ENCODE data around the gene SARDH. TPM values are rescaled to one million over a fixed set of nuclear protein-coding genes. Genes with fewer than 3 reads are reported as not detected.
A peak's percentile ranks its signal among the peaks of the same experiment; 100 is the strongest.
"Not testable (repeated sequence)": the region's sequence is repeated elsewhere in the genome, so short reads cannot be mapped to it uniquely, and the experiment has no call there.

Gene SARDH
- total RNA-seq, 1 donor from 2014 or later = 1.1 TPM

- Mint-ChIP-seq H3K36me3 (ENCODE audit: low read depth) (no peaks in the 10 kb centered on the region), H3K4me1 (ENCODE audit: low read depth) (no peaks in the 10 kb centered on the region), H3K27ac (no peak overlapping the region), H3K27me3 (ENCODE audit: low read depth) (no peaks in the 10 kb centered on the region), H3K4me3 (ENCODE audit: low read depth) (no peak overlapping the region), H3K9me3 (peaks cover 7% of the 10 kb centered on the region)
- intact Hi-C loops (cut with micrococcal nuclease) = no loop called here
- no peak for DNase-seq (ENCODE audit: low spot score)
Measured at GRCh38 chr9:133631111-133631510, 107.0 kb downstream of the SARDH start.

GRCh38 chr9:133629221-133630110 is 108.7 kb downstream of the SARDH start:
- no peaks in the 10 kb centered on the region for H3K27me3 Mint-ChIP-seq (ENCODE audit: low read depth)
- H3K27ac Mint-ChIP-seq = no peak overlapping the region
- intact Hi-C loops (cut with micrococcal nuclease) = no loop called here
- no peak for DNase-seq (ENCODE audit: low spot score)
- no peak overlapping the region for H3K4me3 Mint-ChIP-seq (ENCODE audit: low read depth)
- peaks cover 15% of the 10 kb centered on the region for H3K9me3 Mint-ChIP-seq
- H3K36me3 Mint-ChIP-seq (ENCODE audit: low read depth) = no peaks in the 10 kb centered on the region
- no peaks in the 10 kb centered on the region for H3K4me1 Mint-ChIP-seq (ENCODE audit: low read depth)

- H3K27me3 Mint-ChIP-seq (ENCODE audit: low read depth) = no peaks in the 10 kb centered on the region
- DNase-seq (ENCODE audit: low spot score) = no peak
- intact Hi-C loops (cut with micrococcal nuclease) = no loop called here
- H3K9me3 Mint-ChIP-seq = peaks cover 15% of the 10 kb centered on the region
- no peaks in the 10 kb centered on the region for H3K36me3 Mint-ChIP-seq (ENCODE audit: low read depth)
- no peak overlapping the region for H3K27ac Mint-ChIP-seq
- H3K4me1 Mint-ChIP-seq (ENCODE audit: low read depth) = no peaks in the 10 kb centered on the region
- no peak overlapping the region for H3K4me3 Mint-ChIP-seq (ENCODE audit: low read depth)
Measured at GRCh38 chr9:133628766-133629165, 109.4 kb downstream of the SARDH start.

- Mint-ChIP-seq H3K27ac (no peak overlapping the region), H3K36me3 (ENCODE audit: low read depth) (no peaks in the 10 kb centered on the region), H3K4me1 (ENCODE audit: low read depth) (peaks cover 2% of the 10 kb centered on the region), H3K4me3 (ENCODE audit: low read depth) (no peak overlapping the region), H3K27me3 (ENCODE audit: low read depth) (no peaks in the 10 kb centered on the region), H3K9me3 (peaks cover 15% of the 10 kb centered on the region)
- DNase-seq (ENCODE audit: low spot score) = no peak
- intact Hi-C loops (cut with micrococcal nuclease) = no loop called here
Measured at GRCh38 chr9:133627341-133627740, 110.8 kb downstream of the SARDH start.

DNA sequence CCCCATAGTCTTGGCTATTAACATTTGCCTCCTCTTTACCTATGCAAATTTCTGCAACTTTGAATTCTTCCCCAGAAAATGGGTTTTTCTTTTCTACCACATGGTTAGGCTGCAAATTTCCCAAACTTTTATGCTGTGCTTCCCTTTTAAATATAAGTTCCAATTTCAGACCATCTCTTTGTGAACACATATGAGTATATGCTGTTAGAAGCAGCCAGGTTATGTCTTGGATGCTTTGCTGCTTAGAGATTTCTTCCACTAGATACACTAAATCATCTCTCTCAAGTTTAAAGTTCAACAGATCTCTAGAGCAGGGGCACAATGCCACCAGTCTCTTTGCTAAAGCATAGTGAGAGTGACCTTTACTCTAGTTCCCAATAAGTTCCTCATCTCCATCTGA is 112.1 kb downstream of the SARDH start:
- H3K27me3 Mint-ChIP-seq (ENCODE audit: low read depth); H3K27ac Mint-ChIP-seq; DNase-seq (ENCODE audit: low spot score); intact Hi-C loops (cut with micrococcal nuclease); H3K4me3 Mint-ChIP-seq (ENCODE audit: low read depth); H3K36me3 Mint-ChIP-seq (ENCODE audit: low read depth): not testable (repeated sequence)
- Mint-ChIP-seq H3K9me3 (peaks cover 15% of the 10 kb centered on the region), H3K4me1 (ENCODE audit: low read depth) (peaks cover 14% of the 10 kb centered on the region)

GRCh38 chr9:133622555-133622954 is 115.6 kb downstream of the SARDH start:
- Mint-ChIP-seq H3K4me1 (ENCODE audit: low read depth) (peaks cover 27% of the 10 kb centered on the region), H3K36me3 (ENCODE audit: low read depth) (no peaks in the 10 kb centered on the region), H3K9me3 (peaks cover 15% of the 10 kb centered on the region), H3K4me3 (ENCODE audit: low read depth) (no peak overlapping the region), H3K27me3 (ENCODE audit: low read depth) (peaks cover 14% of the 10 kb centered on the region), H3K27ac (no peak overlapping the region)
- DNase-seq (ENCODE audit: low spot score) = no peak
- intact Hi-C loops (cut with micrococcal nuclease) = no loop called here

DNA sequence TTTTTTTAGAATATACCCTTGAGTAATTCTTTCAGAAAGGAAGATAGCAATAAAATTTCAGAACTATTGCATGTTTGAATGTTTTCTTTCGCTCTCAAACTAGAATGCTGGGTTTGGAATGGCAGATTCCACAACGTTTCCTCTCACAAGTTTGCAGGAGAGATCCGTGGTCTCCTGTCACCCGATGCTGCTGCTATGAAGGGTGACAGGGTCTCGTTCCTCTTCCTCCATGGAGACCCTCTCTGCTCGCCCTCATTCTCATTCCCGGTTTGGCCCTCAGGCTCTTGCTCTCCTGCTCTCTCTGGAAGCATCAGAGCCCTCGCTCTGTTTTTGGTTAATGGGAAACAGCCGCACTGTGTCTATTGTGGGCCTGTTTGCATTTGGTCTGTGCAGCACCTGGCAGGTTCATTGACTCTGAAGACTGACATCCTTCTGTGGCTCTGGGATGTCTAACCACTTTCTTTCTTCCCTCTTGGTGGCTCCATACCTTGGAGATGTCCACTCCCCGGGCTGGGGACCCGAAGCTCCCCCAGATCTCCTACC is 116.4 kb downstream of the SARDH start:
- Mint-ChIP-seq H3K9me3 (peaks cover 14% of the 10 kb centered on the region), H3K27me3 (ENCODE audit: low read depth) (peaks cover 14% of the 10 kb centered on the region), H3K27ac (no peak overlapping the region), H3K36me3 (ENCODE audit: low read depth) (no peaks in the 10 kb centered on the region), H3K4me1 (ENCODE audit: low read depth) (peaks cover 27% of the 10 kb centered on the region), H3K4me3 (ENCODE audit: low read depth) (no peak overlapping the region)
- intact Hi-C loops (cut with micrococcal nuclease) = no loop called here
- DNase-seq (ENCODE audit: low spot score) = no peak

DNA sequence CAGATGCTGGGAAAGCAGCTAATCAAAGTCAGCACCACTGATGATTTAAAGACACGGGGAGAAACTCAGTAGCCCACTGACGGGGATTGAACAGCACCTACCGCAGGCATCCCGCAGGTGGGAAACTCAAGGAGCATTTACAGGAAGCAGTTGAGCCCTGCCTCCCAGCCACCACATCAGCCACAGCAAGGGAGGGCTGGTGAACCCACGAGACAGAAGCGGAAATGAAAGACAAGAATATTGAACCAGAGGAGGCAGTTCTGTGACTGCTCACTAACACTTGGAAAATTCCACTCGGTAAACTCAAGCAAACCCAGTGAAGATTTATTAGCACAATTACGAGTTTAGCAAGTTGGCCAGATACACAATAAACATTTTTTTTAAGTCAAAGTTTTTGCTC is 118.4 kb downstream of the SARDH start:
- H3K27me3 Mint-ChIP-seq (ENCODE audit: low read depth) = peaks cover 14% of the 10 kb centered on the region
- intact Hi-C loops (cut with micrococcal nuclease) = no loop called here
- no peak overlapping the region for H3K27ac Mint-ChIP-seq
- H3K36me3 Mint-ChIP-seq (ENCODE audit: low read depth) = no peaks in the 10 kb centered on the region
- peaks cover 27% of the 10 kb centered on the region for H3K4me1 Mint-ChIP-seq (ENCODE audit: low read depth)
- peak overlapping the region; percentile 34 for H3K4me3 Mint-ChIP-seq (ENCODE audit: low read depth)
- DNase-seq (ENCODE audit: low spot score) = peak; percentile 43
- H3K9me3 Mint-ChIP-seq = peaks cover under 1% of the 10 kb centered on the region

GRCh38 chr9:133618726-133619125 is 119.4 kb downstream of the SARDH start:
- Mint-ChIP-seq H3K36me3 (ENCODE audit: low read depth) (no peaks in the 10 kb centered on the region), H3K4me3 (ENCODE audit: low read depth) (no peak overlapping the region), H3K27me3 (ENCODE audit: low read depth) (peaks cover 14% of the 10 kb centered on the region), H3K4me1 (ENCODE audit: low read depth) (peaks cover 27% of the 10 kb centered on the region), H3K27ac (no peak overlapping the region), H3K9me3 (no peaks in the 10 kb centered on the region)
- no peak for DNase-seq (ENCODE audit: low spot score)
- intact Hi-C loops (cut with micrococcal nuclease) = no loop called here

DNA sequence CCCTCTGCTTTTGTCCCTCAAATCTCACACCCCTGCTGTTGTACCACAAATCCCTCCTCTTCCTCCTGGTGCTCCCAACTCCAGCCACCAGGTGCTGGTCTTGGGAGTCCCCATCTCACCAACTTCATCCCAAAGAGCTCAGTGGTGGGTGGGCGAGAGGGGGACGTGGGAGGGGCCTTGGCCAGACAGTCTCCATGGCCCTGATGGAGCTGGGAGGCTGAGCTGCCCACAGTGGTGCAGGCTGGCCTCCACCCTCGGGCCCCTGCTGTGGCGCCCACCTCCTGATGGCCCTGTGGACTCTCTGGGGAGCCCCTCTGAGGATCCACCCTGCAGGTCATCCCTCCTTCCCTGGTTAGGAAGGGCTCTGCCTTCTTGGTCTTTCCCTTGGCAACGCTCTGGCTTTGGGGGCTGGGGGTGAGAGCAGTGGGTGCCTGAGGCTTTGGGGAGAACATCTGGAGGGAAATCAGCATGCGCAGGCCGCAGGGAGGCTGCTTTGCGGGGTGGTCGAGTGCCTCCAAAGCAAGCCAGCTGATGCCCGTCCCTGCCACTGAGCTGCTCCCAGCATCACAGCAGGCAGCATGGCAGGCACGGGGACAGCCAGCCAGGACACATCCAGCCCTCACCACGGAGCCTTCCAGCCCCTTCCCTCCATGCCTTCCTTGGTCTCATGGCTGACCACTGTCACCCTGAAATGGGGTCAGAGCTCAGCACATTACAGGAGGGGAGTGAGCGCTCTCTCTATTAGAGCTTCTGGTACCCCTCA is 121.3 kb downstream of the SARDH start:
- Mint-ChIP-seq H3K36me3 (ENCODE audit: low read depth) (no peaks in the 10 kb centered on the region), H3K4me3 (ENCODE audit: low read depth) (no peak overlapping the region), H3K4me1 (ENCODE audit: low read depth) (peaks cover 19% of the 10 kb centered on the region), H3K27ac (no peak overlapping the region), H3K27me3 (ENCODE audit: low read depth) (peaks cover 14% of the 10 kb centered on the region), H3K9me3 (no peaks in the 10 kb centered on the region)
- DNase-seq (ENCODE audit: low spot score) = no peak
- intact Hi-C loops (cut with micrococcal nuclease) = no loop called here

DNA sequence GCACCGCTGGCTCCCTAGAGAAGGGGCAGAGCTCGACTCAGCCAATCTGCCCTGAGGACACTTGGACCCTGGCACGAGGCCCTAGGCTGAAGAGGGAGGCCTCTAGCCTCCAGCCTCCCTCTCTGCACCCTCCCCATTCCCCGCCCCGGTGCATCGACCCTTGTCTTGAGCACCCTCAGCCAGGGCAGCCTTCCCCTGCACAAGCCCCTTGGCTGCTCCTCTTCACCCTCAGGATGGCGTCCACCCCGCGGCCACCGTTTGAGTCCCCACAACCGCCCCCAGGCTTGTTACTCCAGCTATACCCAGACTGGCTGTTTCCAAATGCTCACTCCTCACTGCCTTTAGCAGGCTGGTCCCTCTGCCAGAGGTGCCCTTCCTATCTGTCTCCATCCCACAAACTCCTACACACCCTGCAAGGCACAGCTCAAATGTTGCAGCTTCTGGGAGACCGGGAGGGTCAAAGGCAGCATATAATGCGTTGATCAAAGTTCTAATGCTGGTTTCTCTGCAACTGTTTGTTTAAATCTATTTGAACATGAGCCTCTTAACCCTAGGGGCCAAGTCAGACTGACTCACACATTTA is 122.5 kb downstream of the SARDH start:
- no peaks in the 10 kb centered on the region for H3K9me3 Mint-ChIP-seq
- intact Hi-C loops (cut with micrococcal nuclease) = no loop called here
- H3K27me3 Mint-ChIP-seq (ENCODE audit: low read depth) = peaks cover 22% of the 10 kb centered on the region
- H3K4me1 Mint-ChIP-seq (ENCODE audit: low read depth) = peaks cover 9% of the 10 kb centered on the region
- no peak overlapping the region for H3K4me3 Mint-ChIP-seq (ENCODE audit: low read depth)
- no peak overlapping the region for H3K27ac Mint-ChIP-seq
- no peak for DNase-seq (ENCODE audit: low spot score)
- H3K36me3 Mint-ChIP-seq (ENCODE audit: low read depth) = no peaks in the 10 kb centered on the region

GRCh38 chr9:133615186-133615585 is 123.0 kb downstream of the SARDH start:
- no peak overlapping the region for H3K4me3 Mint-ChIP-seq (ENCODE audit: low read depth)

More at GRCh38 chr9:133615186-133615585, 123.0 kb downstream of the SARDH start:
- Mint-ChIP-seq H3K27ac (no peak overlapping the region), H3K9me3 (no peaks in the 10 kb centered on the region), H3K36me3 (ENCODE audit: low read depth) (no peaks in the 10 kb centered on the region), H3K4me1 (ENCODE audit: low read depth) (peaks cover 8% of the 10 kb centered on the region), H3K27me3 (ENCODE audit: low read depth) (peaks cover 26% of the 10 kb centered on the region)
- intact Hi-C loops (cut with micrococcal nuclease) = no loop called here
- DNase-seq (ENCODE audit: low spot score) = no peak

All from activated T-helper 2 cell treated with anti-CD3 and anti-CD28 coated beads, Interferon-gamma antibody, Interleukin-2, Interleukin-4, amounts not matched to agents 10 μg/mL and 5 μg/mL and 100 μg/mL, durations not matched to agents 14 hours and 24 hours and 36 hours (primary cell).